HepG2 (cell line): ENCODE data around the gene UCN2. TPM values are rescaled to one million over a fixed set of nuclear protein-coding genes. Genes with fewer than 3 reads are reported as not detected.

ENCODE experiments used
- ATAC-seq: fragments of 200-7000 bp; cut with Tn5 transposase; 3 replicates; pipeline ENCODE4 v1.9.1; 2020; ENCODE audit warnings: mild to moderate bottlenecking, moderate library complexity
- BruUV-seq: library from RNA; stranded (reverse); fragments of 400-500 nt; replicated peaks from 2 replicates; lab custom pipeline; 2021; lab: Mats Ljungman, UMichigan
- CTCF ChIA-PET: fragments of 300-600 bp; formaldehyde crosslinking; extraction: SDS; loops from one replicate; lab custom pipeline; 2021; ENCODE audit warnings: low total read pairs, inconsistent platforms, low intra/inter-chr PET ratio; lab: Yijun Ruan, JAX
- POLR2A ChIA-PET: fragments of 350-600 bp; sonication (Branson Sonifier 250); formaldehyde crosslinking; loops from one replicate; lab custom pipeline; 2020; ENCODE audit warnings: antibody characterized with exemption, inconsistent platforms; lab: Yijun Ruan, JAX
- DNase-seq: peaks from one replicate; pipeline ENCODE4 v3.0.0-alpha.2; 2015; ENCODE audit warnings: low spot score
- FAIRE-seq: peaks from 3 replicates; lab custom pipeline; 2011; peaks lifted over from hg19 to GRCh38; lab: Jason Lieb, UNC
- H2AFZ ChIP-seq: one replicate; pipeline ENCODE4 v1.6.1; 2011; ENCODE audit warnings: low read length, inconsistent platforms
- H3K27ac ChIP-seq: fragments of 300-600 bp; 3 replicates; pipeline ENCODE4 v1.8.0; 2011; ENCODE audit warnings: mixed run types, mild to moderate bottlenecking, mixed read lengths, low read length, inconsistent platforms; ENCODE audit not compliant: insufficient read depth; ENCODE audit errors: extremely low read length
- H3K27me3 ChIP-seq, 2 experiments: fragments of 200-600 bp in 1 of 2; 2 replicates in 1 of 2; 3 replicates in 1 of 2; pipeline versions ENCODE4 v1.6.0 to v1.8.0; 2011; ENCODE audit warnings: low read length in 2 of 2, mild to moderate bottlenecking in 2 of 2, moderate library complexity in 2 of 2, inconsistent platforms in 1 of 2; ENCODE audit not compliant: insufficient read depth in 2 of 2, control insufficient read depth in 1 of 2
- H3K36me3 ChIP-seq, 2 experiments: fragments of 200-600 bp in 1 of 2; replicated peaks in 1 of 2; 2 replicates in 1 of 2; 3 replicates in 1 of 2; pipeline versions ENCODE4 v1.5.1 to v1.8.0; 2011; ENCODE audit warnings: low read length in 2 of 2, inconsistent platforms in 1 of 2; ENCODE audit not compliant: insufficient read depth in 2 of 2, control insufficient read depth in 1 of 2
- H3K4me1 ChIP-seq: 2 replicates; pipeline ENCODE4 v1.5.1; 2012; ENCODE audit warnings: low read length, inconsistent platforms; ENCODE audit not compliant: insufficient read depth
- H3K4me2 ChIP-seq: 2 replicates; pipeline ENCODE4 v1.6.0; 2011; ENCODE audit warnings: low read depth, low read length, inconsistent platforms
- H3K4me3 ChIP-seq, 3 experiments: fragments of 200-600 bp in 1 of 3; sonication (generic), shearing (Covaris generic) in 1 of 3; replicated peaks in 1 of 3; 2 replicates each; pipeline ENCODE4 v1.5.1; 2011 to 2016; ENCODE audit warnings: low read length in 3 of 3, inconsistent platforms in 2 of 3, low read depth in 2 of 3, mild to moderate bottlenecking in 2 of 3, control low read depth in 1 of 3, mixed read lengths in 1 of 3; ENCODE audit not compliant: insufficient read depth in 1 of 3
- H3K79me2 ChIP-seq: one replicate; pipeline ENCODE4 v1.6.1; 2011; ENCODE audit warnings: low read length, inconsistent platforms; ENCODE audit not compliant: insufficient read depth
- H3K9ac ChIP-seq: 2 replicates; pipeline ENCODE4 v1.6.0; 2011; ENCODE audit warnings: mild to moderate bottlenecking, low read depth, low read length, inconsistent platforms; ENCODE audit not compliant: insufficient read depth
- H3K9me3 ChIP-seq: 2 replicates; pipeline ENCODE4 v1.5.1; 2012; ENCODE audit warnings: mild to moderate bottlenecking, low read length
- H4K20me1 ChIP-seq: 2 replicates; pipeline ENCODE4 v1.6.0; 2011; ENCODE audit warnings: inconsistent platforms, mild to moderate bottlenecking, low read length, moderate library complexity; ENCODE audit not compliant: insufficient read depth
- ARNT2 ChIP-seq: sonication (generic); formaldehyde crosslinking; IDR thresholded peaks from 2 replicates; pipeline ENCODE4 v1.8.0; 2022; ENCODE audit warnings: mild to moderate bottlenecking, low read depth, missing genetic modification reagents, moderate library complexity
- NPAS2 ChIP-seq: sonication (generic); formaldehyde crosslinking; IDR thresholded peaks from 2 replicates; pipeline ENCODE4 v1.8.0; 2022; ENCODE audit warnings: mild to moderate bottlenecking, missing genetic modification reagents, borderline replicate concordance
- PRDM10 ChIP-seq: sonication (generic); formaldehyde crosslinking; IDR thresholded peaks from 2 replicates; pipeline ENCODE4 v1.4.0; 2020; ENCODE audit warnings: low read depth, missing genetic modification reagents
- SATB2 ChIP-seq: sonication (generic); formaldehyde crosslinking; IDR thresholded peaks from 2 replicates; pipeline ENCODE4 v1.5.0; 2020; ENCODE audit warnings: missing genetic modification reagents
- SNAI1 ChIP-seq: sonication (generic); formaldehyde crosslinking; IDR thresholded peaks from 2 replicates; pipeline ENCODE4 v1.5.0; 2020; ENCODE audit warnings: mild to moderate bottlenecking, missing genetic modification reagents, borderline replicate concordance
- ZFP90 ChIP-seq: sonication (generic); formaldehyde crosslinking; IDR thresholded peaks from 2 replicates; pipeline ENCODE4 v1.8.0; 2022; ENCODE audit warnings: missing genetic modification reagents, mild to moderate bottlenecking, inconsistent platforms, borderline replicate concordance
- ZNF142 ChIP-seq: sonication (generic); formaldehyde crosslinking; IDR thresholded peaks from 2 replicates; pipeline ENCODE4 v1.4.0; 2020; ENCODE audit warnings: missing genetic modification reagents
- ZNF256 ChIP-seq: sonication (generic); formaldehyde crosslinking; conservative IDR thresholded peaks from 2 replicates; pipeline ENCODE4 v1.4.0; 2020; ENCODE audit warnings: missing genetic modification reagents
- ZNF468 ChIP-seq: sonication (generic); formaldehyde crosslinking; IDR thresholded peaks from 2 replicates; pipeline ENCODE4 v1.8.0; 2022; ENCODE audit warnings: mild to moderate bottlenecking, moderate library complexity, missing genetic modification reagents
- ZNF546 ChIP-seq: sonication (generic); formaldehyde crosslinking; conservative IDR thresholded peaks from 2 replicates; pipeline ENCODE4 v1.8.1; 2023; ENCODE audit warnings: mild to moderate bottlenecking, missing genetic modification reagents
- ZNF709 ChIP-seq: sonication (generic); formaldehyde crosslinking; IDR thresholded peaks from 2 replicates; pipeline ENCODE4 v1.5.0; 2020; ENCODE audit warnings: mild to moderate bottlenecking, missing genetic modification reagents
- ZNF776 ChIP-seq: sonication (generic); formaldehyde crosslinking; IDR thresholded peaks from 2 replicates; pipeline ENCODE4 v1.4.0; 2020; ENCODE audit warnings: mild to moderate bottlenecking, missing genetic modification reagents
- WGBS: methylation state at CpG from one replicate; pipeline ENCODE4 v1.1.6; 2017; ENCODE audit warnings: low lambda C conversion rate; 5-methylcytosine and 5-hydroxymethylcytosine counted together
- in situ Hi-C: cut with HindIII; loops from 2 replicates; pipeline ENCODE4 v1.10.0; 2017; ENCODE audit warnings: low pct_unique_long_range_greater_than_20kb; ENCODE audit not compliant: extremely low pct_ligation_motif_present
- intact Hi-C: fragments of 100-400 bp; cut with micrococcal nuclease; formaldehyde crosslinking; loops from one replicate; pipeline ENCODE4 v1.10.0; 2022; ENCODE audit not compliant: unreplicated experiment
- polyA plus RNA-seq, 8 experiments: library from polyadenylated mRNA; depleted of rRNA in 3 of 8; stranded (reverse) in 7 of 8; unstranded in 1 of 8; fragments of >200 nt; fragmentation: Illumina TruSeq in 4 of 8; extraction: Trizol in 4 of 8; gene quantifications; 2 replicates each; pipeline versions ENCODE4 v1.2.1 to v1.2.3, GENCODE V29; 2011 to 2016; ENCODE audit warnings: low read depth in 4 of 8, missing spikeins in 1 of 8, mixed read lengths in 1 of 8; ENCODE audit not compliant: insufficient read depth in 1 of 8
- total RNA-seq, 5 experiments: library from RNA; depleted of rRNA; stranded (reverse); fragments of >200 nt; fragmentation: Illumina TruSeq; extraction: Trizol; gene quantifications; 2 replicates each; pipeline ENCODE4 v1.2.3, GENCODE V29; 2016; ENCODE audit warnings: low read depth in 1 of 5

The UCN2 gene
- total and polyA plus RNA-seq, 2 of the 13 experiments (the other 11 are each of a cell fraction or from before 2014, with no cell fraction given): 0.07 to 1.5 TPM

DNA sequence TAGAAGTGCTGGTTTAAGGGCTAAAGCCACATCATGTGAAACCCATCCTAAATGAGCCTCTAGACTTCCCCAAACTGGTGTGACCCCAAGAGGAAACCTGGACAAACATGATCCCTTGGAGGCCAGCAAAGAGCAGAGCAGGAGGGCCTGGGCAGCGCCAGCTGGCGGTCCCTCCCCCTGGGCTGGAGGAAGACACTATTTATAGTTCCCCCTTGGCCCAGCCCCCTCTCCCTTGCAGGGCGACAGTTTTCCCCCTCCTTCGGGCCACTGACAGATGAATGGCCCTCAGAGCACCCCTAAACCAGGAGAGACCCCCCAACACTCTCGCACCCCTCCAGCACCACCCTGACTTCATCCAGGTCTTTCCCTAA lies 2.9 kb downstream of the UCN2 start (continued):
- TF ChIP-seq ZNF468 (CRISPR knock-in tag): no peak
- 0 out of 2 replicates have a peak, but pooled peaks have one; percentile 3 for TF ChIP-seq PRDM10 (CRISPR knock-in tag)
- TF ChIP-seq ZNF546 (CRISPR knock-in tag): 0 out of 2 replicates have a peak, but pooled peaks have one; percentile 6
- 0 out of 2 replicates have a peak, but pooled peaks have one; percentile 38 for TF ChIP-seq NPAS2 (CRISPR knock-in tag)

GRCh38 chr3:48558493-48559134 lies 5.0 kb downstream of the UCN2 start:
- peak overlapping the region in 1 of 3 experiments; percentile 68; a peak in 1 of 6 replicates for H3K4me3 ChIP-seq
- FAIRE-seq (no peak), ATAC-seq (no peak), DNase-seq (no peak)
- in situ Hi-C loops (loop anchor here (5.0 kb wide), 1 partner anchor 91 kb away; a partner anchor contains a TSS), intact Hi-C loops (loop anchor here (5.0 kb wide), 1 partner anchor 64 kb away; the partner anchor contains the start of gene TMEM89)
- H4K20me1 ChIP-seq: peaks cover 11% of the 10 kb centered on the region
- H3K79me2 ChIP-seq: peaks cover 30% of the 10 kb centered on the region
- CTCF ChIA-PET: no interaction called here
- no peaks in the 10 kb centered on the region for H3K9me3 ChIP-seq
- peaks cover 4 to 10% of the 10 kb centered on the region in 2 experiments; a peak in 3 of 5 replicates for H3K36me3 ChIP-seq
- no TSS peak for BruUV-seq
- H3K4me1 ChIP-seq: peaks cover 88% of the 10 kb centered on the region
- no peak overlapping the region for H2AFZ ChIP-seq
- peak overlapping the region; percentile 42; the same call in 1 of the 2 replicates for H3K9ac ChIP-seq
- H3K4me2 ChIP-seq: peak overlapping the region; percentile 86
- no peak overlapping the region for H3K27ac ChIP-seq
- WGBS: 12% methylated on average over 6 of the region's 6 CpGs
- no peaks in the 10 kb centered on the region; a peak in 1 of 5 replicates for H3K27me3 ChIP-seq
- POLR2A ChIA-PET: interaction anchor here (1.0 to 3.3 kb wide), 6 partner anchors 10 to 318 kb away, joined by 3 to 29 read pairs (median 4); partner anchors contain the start of genes CELSR3, SLC26A6 and ZNF589
- TF ChIP-seq SNAI1: 0 out of 2 replicates have a peak, but pooled peaks have one; percentile 26
- TF ChIP-seq ARNT2 (CRISPR knock-in tag): no peak
- no peak for TF ChIP-seq ZNF256
- no peak for TF ChIP-seq SATB2 (CRISPR knock-in tag)
- TF ChIP-seq ZNF776 (CRISPR knock-in tag): no peak
- TF ChIP-seq ZNF142 (CRISPR knock-in tag): no peak
- TF ChIP-seq ZFP90 (CRISPR knock-in tag): no peak
- no peak for TF ChIP-seq ZNF709 (CRISPR knock-in tag)
